Astrocyte (in vitro differentiated cells and primary cell): ENCODE results near the gene DOK5. TPM values are rescaled to one million over a fixed set of nuclear protein-coding genes. Genes with fewer than 3 reads are reported as not detected.

ENCODE experiments used
- DNase-seq: peaks from one replicate; pipeline ENCODE4 v3.0.0-alpha.2; 2010; ENCODE audit warnings: low read depth
- FAIRE-seq: peaks from 2 replicates; lab custom pipeline; 2011; peaks lifted over from hg19 to GRCh38; lab: Jason Lieb, UNC
- H2AFZ ChIP-seq: 2 replicates; pipeline ENCODE4 v1.6.0; 2012; ENCODE audit warnings: low read depth, low read length, inconsistent platforms
- H3K27ac ChIP-seq: 2 replicates; pipeline ENCODE4 v1.5.1; 2011; ENCODE audit warnings: low read depth, low read length, inconsistent platforms
- H3K27me3 ChIP-seq: 2 replicates; pipeline ENCODE4 v1.6.0; 2011; ENCODE audit warnings: low read length, inconsistent platforms; ENCODE audit not compliant: insufficient read depth
- H3K36me3 ChIP-seq: 2 replicates; pipeline ENCODE4 v1.5.1; 2011; ENCODE audit warnings: low read length, inconsistent platforms; ENCODE audit not compliant: insufficient read depth
- H3K4me1 ChIP-seq: 2 replicates; pipeline ENCODE4 v1.5.1; 2011; ENCODE audit warnings: low read length, inconsistent platforms; ENCODE audit not compliant: insufficient read depth
- H3K4me2 ChIP-seq: 2 replicates; pipeline ENCODE4 v1.6.0; 2012; ENCODE audit warnings: low read length, inconsistent platforms
- H3K4me3 ChIP-seq: 2 replicates; pipeline ENCODE4 v1.5.1; 2011; ENCODE audit warnings: low read depth, mild to moderate bottlenecking, low read length, inconsistent platforms; ENCODE audit not compliant: insufficient read depth
- H3K79me2 ChIP-seq: 2 replicates; pipeline ENCODE4 v1.6.0; 2012; ENCODE audit warnings: mild to moderate bottlenecking, low read length, inconsistent platforms; ENCODE audit not compliant: insufficient read depth
- H3K9ac ChIP-seq: 2 replicates; pipeline ENCODE4 v1.6.0; 2012; ENCODE audit warnings: mild to moderate bottlenecking, low read length, inconsistent platforms
- H3K9me3 ChIP-seq: 2 replicates; pipeline ENCODE4 v1.5.1; 2012; ENCODE audit warnings: low read depth, mild to moderate bottlenecking, low read length, inconsistent platforms; ENCODE audit not compliant: insufficient read depth
- H4K20me1 ChIP-seq: 2 replicates; pipeline ENCODE4 v1.6.0; 2012; ENCODE audit warnings: low read length, inconsistent platforms; ENCODE audit not compliant: insufficient read depth
- H3K27ac Mint-ChIP-seq: one replicate; pipeline ENCODE4 v1.8.0; 2021; ENCODE audit warnings: mild to moderate bottlenecking, mixed read lengths; ENCODE audit not compliant: unreplicated experiment
- H3K27me3 Mint-ChIP-seq: one replicate; pipeline ENCODE4 v1.8.0; 2021; ENCODE audit warnings: low read depth, mixed read lengths; ENCODE audit not compliant: unreplicated experiment
- H3K36me3 Mint-ChIP-seq: one replicate; pipeline ENCODE4 v1.8.0; 2021; ENCODE audit warnings: low read depth, mixed read lengths; ENCODE audit not compliant: unreplicated experiment
- H3K4me1 Mint-ChIP-seq: one replicate; pipeline ENCODE4 v1.8.0; 2021; ENCODE audit warnings: low read depth, mixed read lengths; ENCODE audit not compliant: unreplicated experiment
- H3K4me3 Mint-ChIP-seq: one replicate; pipeline ENCODE4 v1.8.0; 2021; ENCODE audit warnings: mild to moderate bottlenecking, moderate library complexity, mixed read lengths; ENCODE audit not compliant: unreplicated experiment
- H3K9me3 Mint-ChIP-seq: one replicate; pipeline ENCODE4 v1.8.0; 2021; ENCODE audit warnings: mild to moderate bottlenecking, mixed read lengths; ENCODE audit not compliant: unreplicated experiment
- EZH2 ChIP-seq: IDR thresholded peaks from 2 replicates; pipeline ENCODE4 v1.6.1; 2012; ENCODE audit warnings: mild to moderate bottlenecking, low read length, inconsistent platforms; ENCODE audit not compliant: insufficient read depth
- total RNA-seq: library from RNA; stranded (reverse); gene quantifications from 2 replicates; pipeline ENCODE4 v1.2.1, GENCODE V29; 2021
- TF ChIP-seq, protein P1 (sequence below): IDR thresholded peaks from 2 replicates; pipeline ENCODE4 v1.5.1; 2011; ENCODE audit warnings: low read depth, mild to moderate bottlenecking, inconsistent platforms, low read length, moderate library complexity; ENCODE audit not compliant: insufficient read depth

The DOK5 gene
- total RNA-seq, 1 donor from 2014 or later, result 1.2 TPM

DNA sequence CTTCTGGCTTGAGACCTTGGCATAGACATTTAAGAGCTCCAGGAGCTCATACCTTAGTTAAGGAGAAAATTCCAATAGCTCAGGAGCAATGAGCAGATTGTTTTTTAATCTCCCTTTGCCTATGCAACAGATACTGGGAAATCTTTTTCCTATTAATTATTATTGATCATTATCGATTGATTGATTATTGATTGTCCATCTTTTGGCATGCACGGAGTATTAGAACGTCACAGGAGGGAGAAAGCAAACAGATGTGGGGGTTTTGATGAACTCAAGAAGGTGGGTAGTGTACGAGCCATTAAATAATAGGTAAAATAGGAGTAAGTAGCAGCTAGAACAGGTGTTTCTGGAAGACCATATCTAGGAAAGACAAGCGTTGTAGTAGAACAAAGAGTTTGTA, 205.0 kb downstream of the DOK5 start:
- DNase-seq (no peak), FAIRE-seq (no peak)
- no peaks in the 10 kb centered on the region for H3K36me3 Mint-ChIP-seq
- no peak overlapping the region for H3K4me3 Mint-ChIP-seq
- Histone ChIP-seq H2AFZ (no peak overlapping the region), H3K9ac (no peak overlapping the region), H3K36me3 (no peaks in the 10 kb centered on the region), H4K20me1 (no peaks in the 10 kb centered on the region), H3K4me2 (no peak overlapping the region), H3K27ac (no peak overlapping the region), H3K27me3 (peaks cover 8% of the 10 kb centered on the region), H3K4me3 (no peak overlapping the region), H3K79me2 (no peaks in the 10 kb centered on the region), H3K9me3 (no peaks in the 10 kb centered on the region), H3K4me1 (no peaks in the 10 kb centered on the region)
- no peak overlapping the region for H3K27ac Mint-ChIP-seq
- TF ChIP-seq EZH2, result no peak
- TF ChIP-seq, protein P1, sequence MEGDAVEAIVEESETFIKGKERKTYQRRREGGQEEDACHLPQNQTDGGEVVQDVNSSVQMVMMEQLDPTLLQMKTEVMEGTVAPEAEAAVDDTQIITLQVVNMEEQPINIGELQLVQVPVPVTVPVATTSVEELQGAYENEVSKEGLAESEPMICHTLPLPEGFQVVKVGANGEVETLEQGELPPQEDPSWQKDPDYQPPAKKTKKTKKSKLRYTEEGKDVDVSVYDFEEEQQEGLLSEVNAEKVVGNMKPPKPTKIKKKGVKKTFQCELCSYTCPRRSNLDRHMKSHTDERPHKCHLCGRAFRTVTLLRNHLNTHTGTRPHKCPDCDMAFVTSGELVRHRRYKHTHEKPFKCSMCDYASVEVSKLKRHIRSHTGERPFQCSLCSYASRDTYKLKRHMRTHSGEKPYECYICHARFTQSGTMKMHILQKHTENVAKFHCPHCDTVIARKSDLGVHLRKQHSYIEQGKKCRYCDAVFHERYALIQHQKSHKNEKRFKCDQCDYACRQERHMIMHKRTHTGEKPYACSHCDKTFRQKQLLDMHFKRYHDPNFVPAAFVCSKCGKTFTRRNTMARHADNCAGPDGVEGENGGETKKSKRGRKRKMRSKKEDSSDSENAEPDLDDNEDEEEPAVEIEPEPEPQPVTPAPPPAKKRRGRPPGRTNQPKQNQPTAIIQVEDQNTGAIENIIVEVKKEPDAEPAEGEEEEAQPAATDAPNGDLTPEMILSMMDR, result no peak
- H3K9me3 Mint-ChIP-seq, result no peaks in the 10 kb centered on the region
- no peaks in the 10 kb centered on the region for H3K4me1 Mint-ChIP-seq
- peaks cover 43% of the 10 kb centered on the region for H3K27me3 Mint-ChIP-seq

- Histone ChIP-seq H3K4me2 (peak overlapping the region; percentile 21), H3K27me3 (peaks cover 8% of the 10 kb centered on the region), H3K36me3 (no peaks in the 10 kb centered on the region), H3K9ac (no peak overlapping the region), H4K20me1 (no peaks in the 10 kb centered on the region), H3K79me2 (no peaks in the 10 kb centered on the region), H3K4me1 (no peaks in the 10 kb centered on the region), H3K9me3 (no peaks in the 10 kb centered on the region), H3K27ac (no peak overlapping the region), H3K4me3 (no peak overlapping the region), H2AFZ (no peak overlapping the region)
- no peak for TF ChIP-seq EZH2
- TF ChIP-seq, protein P1, result peak; percentile 68
- H3K36me3 Mint-ChIP-seq, result no peaks in the 10 kb centered on the region
- H3K27me3 Mint-ChIP-seq, result peaks cover 43% of the 10 kb centered on the region
- DNase-seq, result peak; percentile 2
- H3K4me1 Mint-ChIP-seq, result no peaks in the 10 kb centered on the region
- H3K9me3 Mint-ChIP-seq, result no peaks in the 10 kb centered on the region
- no peak overlapping the region for H3K4me3 Mint-ChIP-seq
- H3K27ac Mint-ChIP-seq, result no peak overlapping the region
- no peak for FAIRE-seq
Observed at GRCh38 chr20:54680872-54681619, 205.7 kb downstream of the DOK5 start.

GRCh38 chr20:54681869-54682268, 206.5 kb downstream of the DOK5 start:
- H3K36me3 ChIP-seq, result no peaks in the 10 kb centered on the region
- H3K36me3 Mint-ChIP-seq, result no peaks in the 10 kb centered on the region
- H3K27me3 Mint-ChIP-seq, result peaks cover 42% of the 10 kb centered on the region
- no peak overlapping the region for H3K4me2 ChIP-seq
- no peaks in the 10 kb centered on the region for H4K20me1 ChIP-seq
- FAIRE-seq, result no peak
- H3K79me2 ChIP-seq, result no peaks in the 10 kb centered on the region
- no peaks in the 10 kb centered on the region for H3K4me1 ChIP-seq
- no peak overlapping the region for H3K9ac ChIP-seq
- peaks cover 8% of the 10 kb centered on the region for H3K27me3 ChIP-seq
- H3K9me3 ChIP-seq, result no peaks in the 10 kb centered on the region
- no peaks in the 10 kb centered on the region for H3K4me1 Mint-ChIP-seq
- no peak overlapping the region for H3K27ac ChIP-seq
- no peak overlapping the region for H2AFZ ChIP-seq
- TF ChIP-seq, protein P1, result no peak
- no peak for TF ChIP-seq EZH2
- no peak overlapping the region for H3K4me3 Mint-ChIP-seq
- no peak for DNase-seq
- H3K9me3 Mint-ChIP-seq, result no peaks in the 10 kb centered on the region
- H3K27ac Mint-ChIP-seq, result no peak overlapping the region
- no peak overlapping the region for H3K4me3 ChIP-seq
